NCI-H510A treated with DMSO at 0.1 percent for 48 hours (cell line): Measurements from ENCODE around the gene SCARF2.
"Not testable (repeated sequence)": the region's sequence is repeated elsewhere in the genome, so short reads cannot be mapped to it uniquely, and the experiment has no call there.

Experiments
- DNase-seq: peaks from one replicate; lab custom pipeline; 2025; lab: John Stamatoyannopoulos, UW

Gene SCARF2

GRCh38 chr22:20413217-20414058 lies 24.2 kb downstream of the SCARF2 start:
- DNase-seq: no peak

GRCh38 chr22:20412474-20413216 lies 25.0 kb downstream of the SCARF2 start:
- DNase-seq: no peak

GRCh38 chr22:20409385-20409784 lies 28.2 kb downstream of the SCARF2 start:
- DNase-seq: not testable (repeated sequence)

GRCh38 chr22:20408891-20409290 lies 28.7 kb downstream of the SCARF2 start:
- DNase-seq: no peak

GRCh38 chr22:20407829-20408228 lies 29.8 kb downstream of the SCARF2 start:
- no peak for DNase-seq

GRCh38 chr22:20406686-20407408 lies 30.8 kb downstream of the SCARF2 start:
- no peak for DNase-seq

GRCh38 chr22:20405931-20406685 lies 31.5 kb downstream of the SCARF2 start:
- DNase-seq: no peak

- no peak for DNase-seq
Measured at GRCh38 chr22:20405291-20405930, 32.2 kb downstream of the SCARF2 start.

- DNase-seq: no peak
Measured at GRCh38 chr22:20404881-20405280, 32.7 kb downstream of the SCARF2 start.

- no peak for DNase-seq
Measured at GRCh38 chr22:20403779-20404140, 33.9 kb downstream of the SCARF2 start.

- DNase-seq: no peak
Measured at GRCh38 chr22:20402960-20403778, 34.5 kb downstream of the SCARF2 start.

GRCh38 chr22:20401376-20402014 lies 36.1 kb downstream of the SCARF2 start:
- no peak for DNase-seq

- no peak for DNase-seq
Measured at GRCh38 chr22:20400606-20401375, 36.8 kb downstream of the SCARF2 start.

GRCh38 chr22:20399866-20400605 lies 37.6 kb downstream of the SCARF2 start:
- DNase-seq: no peak

- no peak for DNase-seq
Measured at GRCh38 chr22:20398420-20398819, 39.2 kb downstream of the SCARF2 start.

GRCh38 chr22:20397498-20397897 lies 40.1 kb downstream of the SCARF2 start:
- no peak for DNase-seq

- DNase-seq: no peak
Measured at GRCh38 chr22:20396639-20397038, 41.0 kb downstream of the SCARF2 start.

- no peak for DNase-seq
Measured at GRCh38 chr22:20395907-20396287, 41.7 kb downstream of the SCARF2 start.
